GM18861 (cell line): ENCODE results near the gene RNF214.
A peak's percentile ranks its signal among the peaks of the same experiment; 100 is the strongest.
"Not testable (repeated sequence)": the region's sequence is repeated elsewhere in the genome, so short reads cannot be mapped to it uniquely, and the experiment has no call there.

Experiments used
- ATAC-seq: cut with Tn5 transposase; IDR thresholded peaks from one replicate; pipeline ENCODE4 v1.9.1; 2021; ENCODE audit not compliant: unreplicated experiment

The RNF214 gene

DNA sequence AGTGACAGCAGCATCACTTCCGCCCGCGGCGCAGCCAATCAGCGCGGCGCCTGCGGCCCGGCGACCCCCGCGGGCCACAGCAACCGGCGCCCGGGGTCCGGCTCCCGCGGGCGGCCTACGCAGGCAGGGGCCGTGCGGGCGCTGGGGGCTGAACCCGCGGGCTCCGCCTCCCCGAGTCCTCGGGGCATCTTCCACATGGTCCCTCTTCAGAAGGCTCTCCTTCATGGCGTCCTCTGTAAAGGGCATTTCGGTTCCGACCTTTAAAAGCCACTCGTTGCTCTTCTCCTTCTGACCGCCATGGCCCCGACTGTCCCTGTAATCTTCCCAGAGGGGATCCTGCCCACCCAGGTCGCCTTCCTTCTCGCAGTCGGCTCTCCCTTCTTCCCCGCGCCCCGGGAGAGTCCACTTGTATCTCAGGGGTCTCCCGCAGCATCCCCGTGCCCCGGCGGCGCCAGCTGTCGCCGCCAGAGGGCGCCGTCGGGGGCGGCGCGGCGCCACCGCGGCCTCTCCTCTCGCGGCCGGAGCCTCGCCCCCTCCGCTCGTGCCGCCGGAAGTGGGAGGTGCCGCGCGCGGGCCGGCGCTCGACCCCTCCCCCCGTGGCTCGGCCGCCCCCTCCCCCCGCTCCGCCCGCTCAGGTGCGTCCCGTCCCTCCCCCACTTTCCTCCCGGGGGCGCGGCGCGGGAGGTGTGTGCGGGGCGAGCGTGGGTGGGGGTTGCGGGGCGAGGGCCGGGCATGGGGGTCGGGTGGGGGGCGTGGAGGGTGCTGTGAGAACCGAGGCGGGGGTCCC is at the start of gene RNF214:
Gene RNF214, plus strand, starts transcription at position 580 of the 787 bp plus-strand sequence. CDS start 1,602 bp downstream, outside the sequence.
- ATAC-seq: peak; percentile 58

DNA sequence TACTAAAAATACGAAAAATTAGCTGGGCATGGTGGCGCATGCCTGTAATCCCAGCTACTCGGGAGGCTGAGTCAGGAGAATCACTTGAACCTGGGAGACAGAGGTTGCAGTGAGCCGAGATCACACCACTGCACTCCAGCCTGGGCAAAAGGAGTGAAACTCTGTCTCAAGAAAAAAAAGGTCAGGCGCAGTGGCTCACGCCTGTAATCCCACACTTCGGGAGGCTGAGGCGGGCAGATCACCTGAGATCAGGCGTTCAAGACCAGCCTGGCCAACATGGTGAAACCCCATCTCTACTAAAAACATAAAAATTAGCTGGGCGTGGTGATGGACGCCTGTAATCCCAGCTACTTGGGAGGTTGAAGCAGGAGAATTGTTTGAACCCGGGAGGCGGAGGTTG is 49.3 kb upstream of the RNF214 start:
- ATAC-seq: not testable (repeated sequence)

- ATAC-seq: no peak
Measured at GRCh38 chr11:117183724-117184349, 48.6 kb upstream of the RNF214 start.

DNA sequence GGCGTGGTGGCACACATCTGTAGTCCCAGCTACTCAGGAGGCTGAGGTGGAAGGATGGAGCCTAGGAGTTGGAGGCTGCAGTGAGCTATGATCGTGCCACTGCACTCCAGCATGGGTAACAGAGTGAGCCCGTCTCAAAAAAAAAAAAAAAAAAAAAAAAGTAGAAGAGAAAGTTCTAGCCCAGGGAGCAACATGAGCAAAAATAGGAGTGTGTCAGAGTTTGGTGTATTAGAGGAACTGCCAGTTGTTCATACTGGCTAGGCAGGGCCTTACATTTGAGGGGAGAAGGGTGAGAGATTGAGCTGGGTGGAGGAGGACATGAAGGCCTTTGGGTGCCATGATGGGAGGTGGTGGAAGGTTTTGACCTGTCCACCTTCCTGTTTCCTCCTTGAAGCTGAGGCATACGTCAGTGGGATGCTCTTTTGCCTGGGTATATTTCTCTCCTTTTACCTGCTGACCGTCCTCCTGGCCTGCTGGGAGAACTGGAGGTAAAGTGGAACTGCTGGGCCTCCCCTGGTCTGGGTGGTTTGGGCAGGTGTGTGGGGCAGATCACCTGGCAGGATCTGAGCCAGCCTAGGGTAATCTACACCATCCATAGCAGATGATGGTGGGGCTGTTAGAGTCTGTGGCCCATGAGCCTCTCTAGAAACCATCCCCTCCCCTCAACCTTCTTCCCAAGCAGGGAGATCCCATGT is 46.6 kb upstream of the RNF214 start:
- ATAC-seq: no peak

GRCh38 chr11:117186431-117186761 is 46.1 kb upstream of the RNF214 start:
- ATAC-seq: no peak

GRCh38 chr11:117187007-117187406 is 45.5 kb upstream of the RNF214 start:
- ATAC-seq: no peak

DNA sequence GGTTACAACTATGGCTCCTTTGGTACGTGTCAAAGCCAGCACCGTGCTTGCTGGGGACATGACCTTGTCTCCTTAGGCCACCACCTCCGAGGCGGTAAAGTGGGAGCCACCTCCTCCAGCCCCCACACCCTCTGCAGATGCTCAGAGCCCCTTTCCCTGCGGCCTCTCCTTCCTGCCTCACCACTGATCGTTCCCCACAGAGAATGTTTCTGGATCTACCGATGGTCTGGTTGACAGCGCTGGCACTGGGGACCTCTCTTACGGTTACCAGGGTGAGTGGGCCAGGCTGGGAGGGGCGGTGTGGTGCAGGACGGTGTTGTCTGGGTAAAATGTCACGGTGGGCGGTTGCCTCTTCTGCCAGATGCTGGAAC is 45.1 kb upstream of the RNF214 start:
- no peak for ATAC-seq

DNA sequence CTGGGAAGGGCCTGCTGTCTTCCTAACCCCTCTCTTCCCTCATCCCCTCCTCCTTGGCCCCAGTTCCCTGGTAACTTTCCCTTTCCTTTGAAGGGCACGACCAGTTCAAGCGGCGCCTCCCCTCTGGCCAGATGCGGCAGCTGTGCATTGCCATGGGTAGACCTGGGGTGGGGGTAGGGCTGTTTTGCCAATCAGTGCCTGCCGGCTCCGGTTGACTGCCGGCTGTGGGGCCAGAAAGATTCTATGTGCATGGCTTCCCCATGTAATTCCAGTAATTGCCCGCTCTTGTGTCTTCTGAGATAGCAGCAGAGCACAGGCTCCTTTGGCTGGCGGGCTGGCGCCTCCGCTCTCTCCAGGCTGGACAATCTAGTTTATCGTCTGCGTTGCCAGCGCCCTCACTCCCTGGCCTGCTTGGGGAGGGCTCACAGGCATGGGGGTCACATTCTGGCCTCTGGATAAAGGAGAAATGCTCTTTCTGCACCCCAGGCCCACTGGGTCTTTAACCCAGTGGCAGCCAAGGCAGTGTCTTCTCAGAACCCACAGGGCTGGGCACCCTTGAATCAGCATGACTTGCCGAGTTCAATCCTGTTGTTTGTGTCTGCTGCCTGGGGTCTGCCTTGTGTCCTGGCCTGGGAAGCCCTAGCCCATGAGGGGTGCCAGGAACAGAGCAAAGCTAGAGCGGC is 44.5 kb upstream of the RNF214 start:
- no peak for ATAC-seq

- no peak for ATAC-seq
Measured at GRCh38 chr11:117188620-117189081, 43.8 kb upstream of the RNF214 start.

- peak; percentile 65 for ATAC-seq
Measured at GRCh38 chr11:117189191-117189940, 43.1 kb upstream of the RNF214 start.

- no peak for ATAC-seq
Measured at GRCh38 chr11:117189941-117190544, 42.4 kb upstream of the RNF214 start.

DNA sequence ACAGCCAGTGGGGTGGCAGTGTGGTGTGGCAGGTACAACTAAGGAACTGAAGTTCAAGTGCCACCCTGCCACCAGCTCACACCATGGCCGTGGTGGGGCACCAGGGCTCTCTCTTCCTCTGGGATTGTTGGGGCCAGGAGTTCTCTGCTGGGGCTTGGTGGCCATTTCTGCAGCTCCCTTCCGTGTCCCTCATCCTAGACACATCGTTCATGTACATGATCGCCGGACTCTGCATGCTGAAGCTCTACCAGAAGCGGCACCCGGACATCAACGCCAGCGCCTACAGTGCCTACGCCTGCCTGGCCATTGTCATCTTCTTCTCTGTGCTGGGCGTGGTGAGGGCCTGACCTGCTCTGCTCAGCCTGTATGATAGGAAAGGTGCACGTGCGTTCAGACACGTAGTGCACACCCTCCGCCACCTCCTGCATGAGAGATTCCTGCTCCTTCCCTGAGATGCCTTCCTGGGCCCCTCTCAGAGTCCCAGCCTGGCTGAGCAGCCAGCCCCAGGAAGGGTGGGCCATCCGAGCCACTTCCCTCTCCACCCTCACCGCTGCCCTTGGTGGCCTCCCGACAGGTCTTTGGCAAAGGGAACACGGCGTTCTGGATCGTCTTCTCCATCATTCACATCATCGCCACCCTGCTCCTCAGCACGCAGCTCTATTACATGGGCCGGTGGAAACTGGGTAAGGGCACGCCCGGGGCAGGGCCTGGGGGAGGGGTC is 40.6 kb upstream of the RNF214 start:
- no peak for ATAC-seq

- no peak for ATAC-seq
Measured at GRCh38 chr11:117192401-117192875, 40.0 kb upstream of the RNF214 start.

DNA sequence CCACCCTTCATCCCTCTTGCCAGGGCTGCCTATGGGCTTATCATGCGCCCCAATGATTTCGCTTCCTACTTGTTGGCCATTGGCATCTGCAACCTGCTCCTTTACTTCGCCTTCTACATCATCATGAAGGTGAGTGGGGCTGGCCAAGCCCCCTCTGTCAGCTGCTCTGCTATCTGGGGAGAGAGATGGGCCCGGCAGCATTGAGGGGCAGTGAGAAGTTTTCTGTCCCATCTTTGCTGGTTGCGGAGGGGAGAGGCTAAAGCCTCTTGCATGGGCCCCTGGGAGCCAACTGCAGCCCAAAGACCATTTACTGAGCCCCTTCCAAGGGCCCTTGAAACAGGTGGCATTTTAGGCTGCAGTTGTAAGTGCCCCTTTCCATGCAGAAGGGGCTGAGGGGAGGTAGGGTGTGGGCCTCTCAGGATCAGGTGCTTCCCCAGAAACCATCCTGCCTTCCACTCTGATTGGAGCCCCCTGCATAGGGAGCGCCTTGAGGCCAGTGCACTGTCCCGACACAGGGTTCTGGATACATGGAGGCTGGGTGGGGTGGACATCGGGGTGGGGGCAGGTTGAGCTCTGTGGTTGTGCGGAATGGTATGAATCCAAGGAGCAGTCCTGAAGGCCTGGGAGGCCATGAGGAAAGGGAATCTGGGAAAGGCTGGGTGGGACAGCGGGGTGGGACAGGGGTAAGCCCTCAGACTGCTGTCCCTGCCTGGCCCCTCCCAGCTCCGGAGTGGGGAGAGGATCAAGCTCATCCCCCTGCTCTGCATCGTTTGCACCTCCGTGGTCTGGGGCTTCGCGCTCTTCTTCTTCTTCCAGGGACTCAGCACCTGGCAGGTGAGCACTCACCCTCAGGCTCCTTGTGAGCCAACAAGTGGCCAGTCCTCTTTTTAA is 39.1 kb upstream of the RNF214 start:
- ATAC-seq: no peak

- ATAC-seq: no peak
Measured at GRCh38 chr11:117194267-117194666, 38.2 kb upstream of the RNF214 start.

GRCh38 chr11:117195258-117195657 is 37.2 kb upstream of the RNF214 start:
- ATAC-seq: no peak

DNA sequence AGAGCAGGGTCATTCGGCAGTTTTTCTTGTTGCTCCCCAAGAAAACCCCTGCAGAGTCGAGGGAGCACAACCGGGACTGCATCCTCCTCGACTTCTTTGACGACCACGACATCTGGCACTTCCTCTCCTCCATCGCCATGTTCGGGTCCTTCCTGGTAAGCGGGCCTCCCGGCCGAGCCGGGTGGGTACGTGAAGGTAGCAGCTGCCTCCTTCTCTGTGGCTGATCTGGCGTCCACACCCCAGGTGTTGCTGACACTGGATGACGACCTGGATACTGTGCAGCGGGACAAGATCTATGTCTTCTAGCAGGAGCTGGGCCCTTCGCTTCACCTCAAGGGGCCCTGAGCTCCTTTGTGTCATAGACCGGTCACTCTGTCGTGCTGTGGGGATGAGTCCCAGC is 36.7 kb upstream of the RNF214 start:
- ATAC-seq: no peak

GRCh38 chr11:117197006-117197405 is 35.5 kb upstream of the RNF214 start:
- ATAC-seq: no peak
